NCI-H1105 (cell line): ENCODE data around the gene LRWD1.
"Not testable (repeated sequence)": the region's sequence is repeated elsewhere in the genome, so short reads cannot be mapped to it uniquely, and the experiment has no call there.

ENCODE experiments used
- DNase-seq: peaks from one replicate; lab custom pipeline; 2025; lab: John Stamatoyannopoulos, UW

The LRWD1 gene

DNA sequence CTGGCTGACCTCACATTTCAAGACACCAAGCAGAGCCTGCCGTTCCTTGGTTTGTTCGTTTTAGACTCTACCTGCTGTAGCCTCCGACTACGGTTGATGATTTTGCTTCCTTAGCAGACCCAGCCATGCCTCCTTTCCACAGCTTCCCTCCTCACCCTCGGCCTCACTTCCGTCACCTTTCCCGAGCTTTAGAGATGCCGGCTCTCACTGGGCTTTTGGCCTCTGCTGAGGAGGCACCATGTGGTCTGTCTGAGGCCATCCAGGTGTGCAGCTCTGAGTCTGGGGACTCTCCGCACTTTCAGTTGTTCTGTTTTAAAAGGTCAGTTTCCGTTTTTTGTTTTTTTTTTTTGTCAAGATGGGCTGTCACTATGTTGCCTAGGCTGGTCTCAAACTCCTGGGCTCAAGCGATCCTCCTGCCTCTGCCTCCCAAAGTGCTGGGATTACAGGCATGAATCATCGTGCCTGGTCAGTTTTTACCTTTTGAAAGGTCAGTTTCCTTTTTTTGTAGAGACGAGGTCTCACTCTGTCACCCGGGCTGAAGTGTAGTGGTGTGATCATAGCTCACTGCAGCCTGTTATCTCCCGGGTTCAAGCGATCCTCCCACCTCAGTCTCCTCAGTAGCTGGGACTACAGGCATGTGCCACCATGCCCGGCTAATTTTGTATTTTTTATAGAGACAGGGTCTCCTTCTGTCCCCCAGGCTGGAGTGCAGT lies 19.7 kb upstream of the LRWD1 start:
- DNase-seq, result no peak

DNA sequence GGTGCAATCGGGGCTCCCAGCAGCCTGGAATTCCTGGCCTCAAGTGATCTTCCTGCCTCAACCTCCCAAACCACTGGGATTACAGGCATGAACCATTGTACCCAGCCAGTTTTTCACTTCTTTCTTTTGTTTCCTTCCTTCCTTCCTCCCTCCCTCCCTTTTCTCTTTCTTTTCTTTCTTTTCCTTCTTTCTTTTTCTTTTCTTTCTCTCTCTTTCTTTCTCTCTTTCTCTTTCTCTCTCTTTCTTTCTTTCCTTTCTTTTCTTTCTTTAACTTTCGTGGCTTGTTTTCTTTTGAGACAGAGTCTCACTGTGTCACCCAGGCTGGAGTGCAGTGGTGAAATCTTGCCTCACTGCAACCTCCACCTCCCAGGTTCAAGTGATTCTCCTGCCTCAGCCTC lies 19.1 kb upstream of the LRWD1 start:
- DNase-seq, result no peak

DNA sequence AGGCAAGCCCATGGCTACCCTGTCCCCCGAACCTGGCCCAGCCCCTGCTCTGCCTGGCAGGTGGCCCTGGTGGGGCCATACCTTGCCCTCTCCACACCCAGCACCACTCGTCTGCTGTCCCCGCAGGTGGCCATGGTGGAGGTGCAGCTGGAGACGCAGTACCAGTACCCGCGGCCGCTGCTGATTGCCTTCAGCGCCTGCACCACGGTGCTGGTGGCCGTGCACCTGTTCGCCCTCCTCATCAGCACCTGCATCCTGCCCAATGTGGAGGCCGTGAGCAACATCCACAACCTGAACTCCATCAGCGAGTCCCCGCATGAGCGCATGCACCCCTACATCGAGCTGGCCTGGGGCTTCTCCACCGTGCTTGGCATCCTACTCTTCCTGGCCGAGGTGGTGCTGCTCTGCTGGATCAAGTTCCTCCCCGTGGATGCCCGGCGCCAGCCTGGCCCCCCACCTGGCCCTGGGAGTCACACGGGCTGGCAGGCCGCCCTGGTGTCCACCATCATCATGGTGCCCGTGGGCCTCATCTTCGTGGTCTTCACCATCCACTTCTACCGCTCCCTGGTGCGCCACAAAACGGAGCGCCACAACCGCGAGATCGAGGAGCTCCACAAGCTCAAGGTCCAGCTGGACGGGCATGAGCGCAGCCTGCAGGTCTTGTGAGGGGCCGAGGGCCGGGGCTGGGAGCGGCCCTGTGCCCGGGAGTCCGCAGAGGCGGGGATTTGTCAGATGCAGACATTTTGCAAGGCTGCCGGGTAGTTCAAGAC lies 18.2 kb upstream of the LRWD1 start:
- DNase-seq, result no peak

DNA sequence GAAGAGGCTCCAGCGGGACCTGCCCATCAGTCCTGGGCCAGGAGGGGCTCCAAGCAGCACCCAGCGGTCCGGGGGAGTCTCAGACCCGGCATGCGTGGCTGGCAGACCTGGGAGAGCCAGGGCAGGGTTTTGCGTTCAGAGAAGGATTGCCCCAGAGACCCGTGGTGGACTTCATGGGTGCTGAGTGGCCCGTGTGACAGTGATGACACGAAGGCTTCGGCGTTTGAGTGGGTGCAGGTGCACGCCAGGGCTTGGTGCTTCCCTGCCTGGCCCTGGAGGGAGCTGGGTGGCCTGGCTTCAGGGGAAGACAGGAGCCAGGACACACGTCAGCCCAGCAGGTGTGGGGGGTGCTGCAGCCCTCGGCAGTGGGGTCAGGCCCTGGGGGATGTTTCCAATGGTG lies 17.5 kb upstream of the LRWD1 start:
- DNase-seq, result no peak

- DNase-seq, result no peak
Measured at GRCh38 chr7:102449136-102449535, 15.6 kb upstream of the LRWD1 start.

GRCh38 chr7:102450242-102450641 lies 14.5 kb upstream of the LRWD1 start:
- no peak for DNase-seq

DNA sequence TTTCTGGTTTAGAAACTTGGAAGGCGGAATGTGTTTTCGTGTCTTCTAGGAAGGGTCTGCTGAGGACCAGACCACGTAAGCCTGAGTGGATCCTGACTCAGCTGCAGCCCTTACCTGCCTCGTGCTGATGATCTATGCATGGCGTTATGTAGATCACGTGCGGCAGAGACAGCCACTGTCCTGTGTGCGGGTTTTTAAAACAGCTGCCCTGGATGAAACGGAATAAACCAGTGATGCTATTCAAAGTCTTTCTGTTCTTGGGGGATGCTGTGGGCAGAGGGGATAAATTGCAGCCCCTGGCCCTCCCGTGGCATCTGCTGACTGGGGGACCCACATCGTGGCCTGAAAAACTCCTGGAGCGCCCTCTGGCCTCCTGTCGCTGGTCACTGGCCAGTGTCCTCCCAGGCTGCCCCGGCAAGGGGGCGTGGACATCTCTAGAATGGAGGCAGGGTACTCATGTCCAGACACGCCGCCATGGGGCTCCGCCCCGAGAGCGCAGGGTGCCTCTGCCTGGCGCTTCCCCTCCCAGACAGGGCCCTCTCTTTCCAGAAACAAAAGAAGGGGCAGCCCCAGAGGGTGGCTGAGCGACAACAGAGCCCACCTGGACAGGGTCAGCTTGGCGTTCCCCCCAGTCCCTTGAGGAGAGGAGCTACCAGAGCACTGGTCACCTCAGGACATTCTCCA lies 13.3 kb upstream of the LRWD1 start:
- DNase-seq, result peak; percentile 53

DNA sequence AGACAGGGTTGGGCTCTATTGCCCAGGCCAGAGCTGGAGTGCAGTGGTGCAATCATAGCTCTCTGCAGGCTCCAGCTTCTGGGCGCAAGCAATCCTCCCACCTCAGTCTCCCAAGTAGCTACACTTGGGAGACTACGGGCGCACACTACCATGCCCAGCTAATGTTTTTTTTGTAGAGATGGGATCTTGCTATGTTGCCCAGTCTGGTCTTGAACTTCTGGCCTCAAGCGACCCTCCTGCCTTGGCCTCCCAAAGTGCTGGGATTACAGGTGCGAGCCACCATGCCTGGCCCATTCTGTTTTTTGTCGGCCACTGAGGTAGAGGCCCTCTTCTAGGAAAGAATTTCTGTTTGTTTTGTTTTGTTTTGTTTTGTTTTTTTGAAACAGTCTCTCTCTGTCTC lies 12.3 kb upstream of the LRWD1 start:
- DNase-seq, result no peak

DNA sequence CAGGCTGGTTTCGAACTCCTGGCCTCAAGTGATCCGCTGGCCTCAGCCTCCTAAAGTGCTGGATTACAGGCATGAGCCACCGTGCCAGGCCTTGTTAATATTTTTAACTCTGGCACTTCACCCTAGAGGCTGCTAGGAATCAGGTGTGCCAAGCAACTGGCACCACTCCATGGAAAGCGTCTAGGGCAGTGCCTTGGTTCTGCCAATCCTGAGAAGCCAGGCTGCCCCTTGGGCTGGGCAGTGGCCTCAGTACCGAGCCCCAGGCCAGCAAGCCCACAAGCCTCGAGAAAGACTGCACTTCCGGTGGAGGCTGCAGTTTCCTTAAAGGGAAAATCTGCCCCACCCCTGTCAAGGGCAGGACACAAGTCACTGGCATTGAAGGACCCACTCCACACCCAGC lies 11.5 kb upstream of the LRWD1 start:
- DNase-seq, result no peak

DNA sequence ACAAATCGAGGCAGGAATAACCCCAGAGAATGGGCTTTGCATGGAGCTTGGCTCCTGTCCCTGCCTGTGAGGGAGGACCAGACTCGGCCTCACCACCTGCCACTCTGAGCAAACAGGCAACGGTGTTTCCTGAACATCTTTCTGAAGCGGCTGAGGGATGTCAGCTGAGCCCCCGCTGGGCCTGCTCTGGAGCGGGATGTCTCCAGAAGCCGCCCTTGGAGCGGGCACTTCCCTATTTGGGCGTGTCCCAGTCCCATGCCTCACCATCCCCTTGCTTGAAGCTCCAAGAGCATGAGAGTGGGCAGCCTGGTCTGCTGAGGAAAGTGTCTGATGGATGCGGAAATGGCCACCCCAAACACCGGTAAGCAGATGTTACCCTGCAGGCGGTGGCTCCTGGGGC lies 10.3 kb upstream of the LRWD1 start:
- DNase-seq, result no peak

GRCh38 chr7:102454932-102455331 lies 9.9 kb upstream of the LRWD1 start:
- not testable (repeated sequence) for DNase-seq

- no peak for DNase-seq
Measured at GRCh38 chr7:102455596-102455995, 9.2 kb upstream of the LRWD1 start.

- no peak for DNase-seq
Measured at GRCh38 chr7:102456327-102456726, 8.5 kb upstream of the LRWD1 start.

DNA sequence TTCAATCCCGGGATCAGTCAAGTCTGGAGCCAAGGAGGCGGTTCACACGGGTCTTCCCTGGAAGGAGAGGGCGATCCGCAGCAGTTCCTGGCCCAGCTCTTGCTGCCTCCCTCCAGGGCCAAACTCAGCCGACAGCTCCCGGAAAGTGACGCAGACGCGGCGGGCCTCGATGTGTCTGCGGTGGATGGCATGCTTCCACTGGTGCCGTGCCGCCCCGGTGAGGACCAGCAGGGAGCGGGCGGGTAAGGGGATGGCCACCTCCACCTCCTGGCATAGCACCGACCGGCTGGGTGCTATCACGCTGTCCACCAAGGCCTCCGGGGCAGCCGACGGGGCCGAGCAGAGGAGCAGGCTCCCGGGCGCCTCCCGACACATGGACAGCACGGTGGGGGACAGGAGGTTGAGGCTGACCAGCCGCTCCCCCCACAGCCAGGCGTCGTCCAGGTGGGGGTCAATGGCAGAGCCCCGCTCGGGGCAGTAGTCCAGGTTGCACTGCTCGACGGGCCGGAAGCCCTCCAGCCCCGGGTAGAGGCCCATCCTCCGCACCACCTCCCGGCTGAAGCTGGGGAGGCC lies 7.3 kb upstream of the LRWD1 start:
- DNase-seq, result no peak

DNA sequence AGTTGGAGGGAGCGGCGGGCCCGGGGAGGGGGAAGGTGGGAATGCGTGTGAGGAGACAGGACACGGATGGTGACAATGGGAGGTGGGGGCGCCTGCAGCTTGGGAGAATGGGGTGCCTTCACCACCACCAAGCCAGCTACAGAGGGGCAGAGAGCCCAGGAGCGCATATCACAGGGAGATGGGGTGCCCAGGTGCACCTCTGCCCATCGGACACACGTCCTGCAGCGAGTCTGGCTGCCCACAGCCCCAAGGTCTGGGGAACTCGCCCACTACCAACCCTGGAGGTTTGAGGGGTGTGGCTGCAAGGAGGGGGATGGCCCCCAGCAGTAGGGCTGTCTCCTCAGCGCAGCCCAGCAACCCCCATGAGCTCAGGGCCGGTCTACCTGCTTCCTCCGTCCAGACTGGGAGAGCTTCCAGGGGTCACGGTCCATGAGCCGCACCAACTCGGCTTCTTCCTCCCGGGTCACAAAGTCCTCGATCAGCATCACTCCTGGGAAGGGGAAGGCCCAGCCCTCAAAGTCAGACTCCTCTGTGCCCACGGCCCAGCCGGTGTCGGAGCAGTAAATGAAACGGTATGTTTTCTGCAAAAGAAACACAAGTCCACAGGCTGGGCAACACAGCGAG lies 5.5 kb upstream of the LRWD1 start:
- DNase-seq, result no peak

DNA sequence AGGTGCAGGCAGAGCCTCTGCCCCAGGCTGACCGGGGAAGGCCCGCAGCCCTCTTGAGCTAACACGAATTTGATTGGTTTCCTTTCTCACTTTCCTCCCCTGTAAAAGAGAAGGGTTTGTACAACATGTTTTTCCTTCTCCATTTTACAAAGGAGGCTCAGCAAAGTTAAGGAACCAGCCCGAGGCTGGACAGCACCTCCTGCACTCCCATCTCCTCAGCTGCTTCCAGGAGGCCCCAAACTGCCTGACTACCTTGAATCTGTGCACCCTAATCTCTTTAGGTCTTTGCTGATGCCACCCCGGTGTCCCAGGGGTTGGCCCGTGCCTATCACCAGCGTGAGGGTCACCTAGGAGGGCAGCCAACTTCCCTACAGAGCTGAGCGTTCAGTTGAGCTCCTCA lies 4.3 kb upstream of the LRWD1 start:
- DNase-seq, result no peak

DNA sequence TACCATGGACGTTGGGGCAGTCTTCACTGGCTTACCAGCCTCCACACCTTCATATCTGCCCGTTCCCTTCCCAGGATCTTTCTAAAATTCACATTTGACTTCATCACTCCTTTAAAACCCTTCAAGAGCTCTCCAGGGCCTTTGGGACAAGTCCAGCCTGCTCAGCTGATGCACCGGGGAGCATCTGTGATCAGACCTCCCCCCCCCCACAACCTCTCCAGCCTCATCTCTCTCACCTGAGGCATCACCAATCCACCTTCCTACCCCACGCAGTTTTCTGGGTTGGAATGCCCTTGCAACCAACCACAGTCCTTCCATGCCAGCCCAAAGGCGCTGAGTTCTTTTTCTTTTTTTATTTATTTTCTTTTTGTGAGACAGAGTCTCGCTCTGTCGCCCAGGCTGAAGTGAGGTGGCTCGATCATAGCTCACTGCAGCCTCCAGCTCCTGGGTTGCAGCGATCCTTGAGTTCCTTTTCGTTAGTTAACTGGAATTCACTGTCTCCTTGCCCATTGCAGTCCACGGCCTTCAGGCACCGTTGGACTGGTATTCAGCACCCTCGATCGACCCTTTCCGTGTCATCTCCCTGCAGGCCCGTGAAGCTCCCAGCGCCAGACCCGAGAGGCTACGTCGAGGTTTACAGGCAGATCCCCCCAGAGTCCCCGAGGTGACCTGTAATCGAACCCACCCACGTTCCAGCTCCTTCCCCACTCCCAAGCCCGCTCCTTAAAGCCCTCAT lies 775 bp upstream of the LRWD1 start:
- DNase-seq, result no peak

- DNase-seq, result no peak
Measured at GRCh38 chr7:102466097-102466496, 1.3 kb downstream of the LRWD1 start.

GRCh38 chr7:102467581-102468477 lies 3.0 kb downstream of the LRWD1 start:
- DNase-seq, result no peak

DNA sequence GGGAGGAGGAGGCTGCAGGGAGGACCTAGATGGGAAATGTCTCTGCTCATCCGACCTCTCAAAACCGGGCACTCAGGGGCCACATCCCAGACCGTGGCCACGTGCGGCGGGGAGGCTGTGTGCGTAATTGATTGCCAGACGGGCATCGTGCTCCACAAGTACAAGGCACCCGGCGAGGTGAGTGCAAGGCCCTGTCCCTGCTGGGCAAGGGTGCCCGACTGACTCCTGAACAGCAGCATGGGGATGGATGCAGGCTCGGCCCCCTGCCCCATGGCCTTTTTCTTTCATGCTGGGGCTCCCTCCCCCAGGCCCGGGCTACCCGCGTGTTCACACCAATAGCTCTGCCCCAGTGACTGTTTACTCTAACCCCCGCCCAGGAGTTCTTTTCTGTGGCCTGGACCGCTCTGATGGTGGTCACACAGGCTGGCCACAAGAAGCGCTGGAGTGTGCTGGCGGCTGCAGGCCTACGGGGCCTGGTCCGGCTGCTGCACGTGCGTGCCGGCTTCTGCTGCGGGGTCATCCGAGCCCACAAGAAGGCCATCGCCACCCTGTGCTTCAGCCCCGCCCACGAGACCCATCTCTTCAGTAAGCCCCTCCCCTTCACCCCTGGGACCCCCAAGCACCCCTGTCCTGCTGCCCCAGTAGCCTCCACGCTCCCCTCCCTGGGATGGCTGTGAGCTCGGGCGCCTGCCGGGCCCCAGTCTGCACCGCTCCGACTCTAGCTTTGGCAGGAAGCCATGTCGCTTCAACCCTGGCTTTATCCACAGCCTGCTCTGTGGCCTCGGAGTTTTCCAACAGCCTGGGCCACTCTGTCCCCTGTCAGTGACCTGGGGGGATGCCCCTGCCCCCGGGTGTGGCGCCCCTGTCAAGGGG lies 3.9 kb downstream of the LRWD1 start:
- DNase-seq, result no peak
